HG03103 (cell line): Measurements from ENCODE around the gene EXO5.
"Not testable (repeated sequence)": the region's sequence is repeated elsewhere in the genome, so short reads cannot be mapped to it uniquely, and the experiment has no call there.

ENCODE experiments used
- ATAC-seq: cut with Tn5 transposase; IDR thresholded peaks from one replicate; pipeline ENCODE4 v1.9.1; 2021; ENCODE audit warnings: low read depth; ENCODE audit not compliant: unreplicated experiment

Gene EXO5

GRCh38 chr1:40508375-40509341, at the start of gene EXO5:
EXO5 (plus strand) TSS chr1:40508767; CDS start chr1:40514545, 5,778 bp downstream.
- peak; percentile 87 for ATAC-seq

GRCh38 chr1:40462956-40463590, 45.5 kb upstream of the EXO5 start:
- no peak for ATAC-seq

- no peak for ATAC-seq
Observed at GRCh38 chr1:40469327-40469726, 39.2 kb upstream of the EXO5 start.

- ATAC-seq, result no peak
Observed at GRCh38 chr1:40475268-40475667, 33.3 kb upstream of the EXO5 start.

GRCh38 chr1:40476924-40477677, 31.5 kb upstream of the EXO5 start, which contains the start of gene ZFP69:
ZFP69 (plus strand) TSS chr1:40477290; CDS start chr1:40479362, 2,072 bp downstream.
- ATAC-seq, result peak; percentile 74

GRCh38 chr1:40477678-40478053, 30.9 kb upstream of the EXO5 start:
- peak; percentile 15 for ATAC-seq

- ATAC-seq, result no peak
Observed at GRCh38 chr1:40478276-40478675, 30.3 kb upstream of the EXO5 start.

GRCh38 chr1:40479156-40479555, 29.4 kb upstream of the EXO5 start:
- ATAC-seq, result no peak

- ATAC-seq, result no peak
Observed at GRCh38 chr1:40495315-40495903, 13.2 kb upstream of the EXO5 start.

GRCh38 chr1:40502651-40503050, 5.9 kb upstream of the EXO5 start:
- ATAC-seq, result not testable (repeated sequence)

- no peak for ATAC-seq
Observed at GRCh38 chr1:40507973-40508372, 594 bp upstream of the EXO5 start.

- ATAC-seq, result no peak
Observed at GRCh38 chr1:40519517-40519916, 10.9 kb downstream of the EXO5 start.

GRCh38 chr1:40530735-40531380, 22.3 kb downstream of the EXO5 start:
- no peak for ATAC-seq

- ATAC-seq, result peak; percentile 91
Observed at GRCh38 chr1:40531381-40532061, 23.0 kb downstream of the EXO5 start, which contains the start of gene ZNF684. ZNF684 (plus strand) TSS chr1:40531637; CDS start chr1:40533167, 1,530 bp downstream.

GRCh38 chr1:40532062-40532389, 23.5 kb downstream of the EXO5 start:
- no peak for ATAC-seq

- no peak for ATAC-seq
Observed at GRCh38 chr1:40532844-40533424, 24.4 kb downstream of the EXO5 start.

- no peak for ATAC-seq
Observed at GRCh38 chr1:40534589-40534988, 26.0 kb downstream of the EXO5 start.

- ATAC-seq, result no peak
Observed at GRCh38 chr1:40535732-40536131, 27.2 kb downstream of the EXO5 start.

- no peak for ATAC-seq
Observed at GRCh38 chr1:40539338-40539737, 30.8 kb downstream of the EXO5 start.
